H9 (cell line): Measurements from ENCODE around the gene IST1. TPM values are rescaled to one million over a fixed set of nuclear protein-coding genes. Genes with fewer than 3 reads are reported as not detected.

Experiments used
- DNase-seq: peaks from one replicate; pipeline ENCODE4 v3.0.0-alpha.2; 2017
- H2AFZ ChIP-seq: one replicate; pipeline ENCODE4 v1.6.1; 2013; ENCODE audit warnings: mild to moderate bottlenecking, low read length, control low read depth, moderate library complexity
- H2AK5ac ChIP-seq: 2 replicates; pipeline ENCODE4 v1.6.1; 2013; ENCODE audit warnings: low read length, control low read depth, mixed read lengths; ENCODE audit not compliant: insufficient read length
- H2BK120ac ChIP-seq: one replicate; pipeline ENCODE4 v1.6.1; 2013; ENCODE audit warnings: low read depth, mild to moderate bottlenecking, low read length, control low read depth, inconsistent platforms; ENCODE audit not compliant: poor library complexity, severe bottlenecking
- H2BK12ac ChIP-seq: 2 replicates; pipeline ENCODE4 v1.6.1; 2013; ENCODE audit warnings: low read length, control low read depth, mixed read lengths, low read depth; ENCODE audit not compliant: insufficient read length
- H2BK15ac ChIP-seq: 2 replicates; pipeline ENCODE4 v1.6.1; 2013; ENCODE audit warnings: low read depth, low read length, control low read depth
- H2BK20ac ChIP-seq: one replicate; pipeline ENCODE4 v1.6.1; 2013; ENCODE audit warnings: low read depth, mild to moderate bottlenecking, low read length, control low read depth, inconsistent platforms; ENCODE audit not compliant: poor library complexity, severe bottlenecking
- H2BK5ac ChIP-seq: 2 replicates; pipeline ENCODE4 v1.6.1; 2013; ENCODE audit warnings: low read length, control low read depth, mixed read lengths; ENCODE audit not compliant: insufficient read length
- H3K14ac ChIP-seq: 2 replicates; pipeline ENCODE4 v1.6.1; 2013; ENCODE audit warnings: low read length, control low read depth; ENCODE audit not compliant: insufficient read depth
- H3K18ac ChIP-seq: 2 replicates; pipeline ENCODE4 v1.6.1; 2013; ENCODE audit warnings: low read depth, mild to moderate bottlenecking, mixed read lengths, low read length, control low read depth; ENCODE audit not compliant: insufficient read length
- H3K23ac ChIP-seq: 2 replicates; pipeline ENCODE4 v1.6.1; 2013; ENCODE audit warnings: low read length, control low read depth, mixed read lengths, low read depth; ENCODE audit not compliant: insufficient read length
- H3K23me2 ChIP-seq: 2 replicates; pipeline ENCODE4 v1.6.1; 2013; ENCODE audit warnings: low read depth, mild to moderate bottlenecking, mixed read lengths, low read length, control low read depth; ENCODE audit not compliant: insufficient read length, poor library complexity, severe bottlenecking
- H3K27ac ChIP-seq: 2 replicates; pipeline ENCODE4 v1.5.1; 2013; ENCODE audit warnings: low read length, control low read depth, mixed read lengths, low read depth; ENCODE audit not compliant: insufficient read length
- H3K27me3 ChIP-seq: 2 replicates; pipeline ENCODE4 v1.6.1; 2013; ENCODE audit warnings: low read length, control low read depth, inconsistent platforms; ENCODE audit not compliant: insufficient read depth
- H3K4ac ChIP-seq: 2 replicates; pipeline ENCODE4 v1.6.1; 2013; ENCODE audit warnings: low read depth, mild to moderate bottlenecking, control low read depth, inconsistent platforms, low read length, moderate library complexity
- H3K4me1 ChIP-seq: 2 replicates; pipeline ENCODE4 v1.6.1; 2013; ENCODE audit warnings: low read length, control low read depth, inconsistent platforms; ENCODE audit not compliant: insufficient read depth
- H3K4me2 ChIP-seq: 2 replicates; pipeline ENCODE4 v1.6.1; 2013; ENCODE audit warnings: low read length, control low read depth, mixed read lengths; ENCODE audit not compliant: insufficient read length, insufficient read depth
- H3K56ac ChIP-seq: 2 replicates; pipeline ENCODE4 v1.6.1; 2013; ENCODE audit warnings: low read depth, mild to moderate bottlenecking, mixed read lengths, low read length, control low read depth; ENCODE audit not compliant: insufficient read length
- H3K79me1 ChIP-seq: 2 replicates; pipeline ENCODE4 v1.6.1; 2013; ENCODE audit warnings: low read depth, mild to moderate bottlenecking, moderate library complexity, low read length, control low read depth, inconsistent platforms; ENCODE audit not compliant: insufficient read depth, poor library complexity, severe bottlenecking
- H3K79me2 ChIP-seq: 2 replicates; pipeline ENCODE4 v1.6.1; 2013; ENCODE audit warnings: low read length, control low read depth, inconsistent platforms; ENCODE audit not compliant: insufficient read depth
- H3K9ac ChIP-seq: 2 replicates; pipeline ENCODE4 v1.6.1; 2013; ENCODE audit warnings: low read length, control low read depth, mixed read lengths; ENCODE audit not compliant: insufficient read length; ENCODE audit errors: extremely low read depth
- H3K9me3 ChIP-seq: one replicate; pipeline ENCODE4 v1.6.1; 2013; ENCODE audit warnings: low read depth, low read length, inconsistent platforms; ENCODE audit not compliant: control insufficient read depth
- H3T11ph ChIP-seq: one replicate; pipeline ENCODE4 v1.6.1; 2013; ENCODE audit warnings: mild to moderate bottlenecking, low read length, control low read depth, inconsistent platforms
- H4K20me1 ChIP-seq: one replicate; pipeline ENCODE4 v1.6.1; 2013; ENCODE audit not compliant: control insufficient read depth, insufficient read length, insufficient read depth
- H4K5ac ChIP-seq: 2 replicates; pipeline ENCODE4 v1.6.1; 2013; ENCODE audit warnings: low read depth, mild to moderate bottlenecking, mixed read lengths, low read length, control low read depth; ENCODE audit not compliant: insufficient read length
- H4K8ac ChIP-seq: replicated peaks from 2 replicates; pipeline ENCODE4 v1.6.1; 2013; ENCODE audit warnings: low read length, control low read depth, mixed read lengths, low read depth; ENCODE audit not compliant: insufficient read length
- H4K91ac ChIP-seq: 2 replicates; pipeline ENCODE4 v1.6.1; 2013; ENCODE audit warnings: low read depth, mild to moderate bottlenecking, moderate library complexity, mixed read lengths, low read length, control low read depth; ENCODE audit not compliant: insufficient read length
- H3K27ac Mint-ChIP-seq, 3 experiments: 2 replicates in 2 of 3; 3 replicates in 1 of 3; pipeline ENCODE4 v1.8.0; 2020 to 2021; ENCODE audit warnings: mixed read lengths in 3 of 3, mild to moderate bottlenecking in 1 of 3, moderate library complexity in 1 of 3
- H3K27me3 Mint-ChIP-seq: 2 replicates; pipeline ENCODE4 v1.8.0; 2021; ENCODE audit warnings: low read depth, mild to moderate bottlenecking, moderate library complexity, mixed read lengths
- H3K36me3 Mint-ChIP-seq, 3 experiments: 2 replicates in 2 of 3; 3 replicates in 1 of 3; pipeline ENCODE4 v1.8.0; 2020 to 2021; ENCODE audit warnings: low read depth in 3 of 3, mixed read lengths in 3 of 3; ENCODE audit not compliant: insufficient read depth in 1 of 3
- H3K4me1 Mint-ChIP-seq, 2 experiments: 2 replicates each; pipeline ENCODE4 v1.8.0; 2020; ENCODE audit warnings: mixed read lengths in 2 of 2
- H3K4me3 Mint-ChIP-seq, 2 experiments: 2 replicates in 1 of 2; 3 replicates in 1 of 2; pipeline ENCODE4 v1.8.0; 2020 to 2021; ENCODE audit warnings: mild to moderate bottlenecking in 2 of 2, mixed read lengths in 2 of 2, moderate library complexity in 1 of 2
- H3K9me3 Mint-ChIP-seq, 2 experiments: 2 replicates in 1 of 2; 3 replicates in 1 of 2; pipeline ENCODE4 v1.8.0; 2020; ENCODE audit warnings: mild to moderate bottlenecking in 2 of 2, mixed read lengths in 2 of 2, moderate library complexity in 1 of 2
- CTCF ChIP-seq: fragments of 200-600 bp; sonication (generic); conservative IDR thresholded peaks from 3 replicates; pipeline ENCODE4 v1.8.0; 2021; ENCODE audit warnings: antibody characterized with exemption, mild to moderate bottlenecking
- WGBS: extraction: QIAGEN DNeasy Blood & Tissue Kit; methylation state at CpG from one replicate; pipeline ENCODE4 v1.1.7; 2013; ENCODE audit warnings: missing lambda C conversion rate, low lambda C conversion rate, mixed read lengths; ENCODE audit not compliant: insufficient read length; ENCODE audit errors: extremely low coverage; 5-methylcytosine and 5-hydroxymethylcytosine counted together
- total RNA-seq: library from RNA; stranded (reverse); gene quantifications from 2 replicates; pipeline ENCODE4 v1.2.1, GENCODE V29; 2021

The IST1 gene
- total RNA-seq, 1 experiment from 2014 or later = 263 TPM

DNA sequence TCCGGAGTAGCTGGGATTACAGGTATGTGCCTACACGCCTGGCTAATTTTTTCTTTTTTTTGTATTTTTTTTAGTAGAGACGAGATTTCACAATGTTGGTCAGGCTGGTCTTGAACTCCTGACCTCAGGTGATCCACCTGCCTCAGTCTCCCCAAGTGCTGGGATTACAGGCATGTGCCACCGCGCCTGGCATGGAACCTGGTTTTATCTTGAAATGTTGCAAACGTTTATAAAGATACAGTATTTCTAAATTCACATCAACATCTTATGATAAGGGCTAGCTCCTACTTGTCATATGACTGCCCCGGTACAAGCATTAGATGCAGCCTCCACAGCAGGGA lies 1.5 kb upstream of the IST1 start:
- peak overlapping the region; percentile 93 for H3K4me2 ChIP-seq
- no peak for TF ChIP-seq CTCF

More for the DNA sequence above, 1.5 kb upstream of the IST1 start:
- H2BK5ac ChIP-seq = no peak overlapping the region
- H3K27me3 ChIP-seq = no peaks in the 10 kb centered on the region
- H3K4ac ChIP-seq = no peak overlapping the region
- H4K5ac ChIP-seq = no peak overlapping the region
- H3K4me1 Mint-ChIP-seq = peaks cover 8 to 16% of the 10 kb centered on the region in 2 experiments
- no peaks in the 10 kb centered on the region for H4K20me1 ChIP-seq
- H3K79me2 ChIP-seq = peaks cover 21% of the 10 kb centered on the region; the same call in 1 of the 2 replicates
- H2BK120ac ChIP-seq = no peak overlapping the region
- no peak overlapping the region for H4K91ac ChIP-seq
- DNase-seq = no peak
- no peak overlapping the region for H4K8ac ChIP-seq
- peaks cover 6 to 8% (median 6%) of the 10 kb centered on the region in 3 experiments; a peak in 6 of 7 replicates for H3K36me3 Mint-ChIP-seq
- no peaks in the 10 kb centered on the region for H3K79me1 ChIP-seq
- no peak overlapping the region for H2BK20ac ChIP-seq
- no peak overlapping the region for H3T11ph ChIP-seq
- peak overlapping the region; percentile 97 to 98 for H3K4me3 Mint-ChIP-seq
- no peaks in the 10 kb centered on the region for H3K4me1 ChIP-seq
- no peak overlapping the region for H3K14ac ChIP-seq
- peaks cover 7% of the 10 kb centered on the region for H3K23me2 ChIP-seq
- peaks cover 0 to 2% of the 10 kb centered on the region in 2 experiments; a peak in 1 of 5 replicates for H3K9me3 Mint-ChIP-seq
- no peak overlapping the region for H2AK5ac ChIP-seq
- no peak overlapping the region for H3K18ac ChIP-seq
- no peak overlapping the region for H3K56ac ChIP-seq
- no peak overlapping the region for H3K23ac ChIP-seq
- peak overlapping the region; percentile 89 to 99 (median 99); a peak in 6 of 7 replicates for H3K27ac Mint-ChIP-seq
- H2AFZ ChIP-seq = no peak overlapping the region
- WGBS = no CpG with 5 or more reads among the region's 7 CpGs
- H2BK15ac ChIP-seq = no peak overlapping the region
- no peaks in the 10 kb centered on the region for H3K9me3 ChIP-seq
- no peak overlapping the region for H3K9ac ChIP-seq
- H2BK12ac ChIP-seq = no peak overlapping the region
- H3K27ac ChIP-seq = no peak overlapping the region
- H3K27me3 Mint-ChIP-seq = no peaks in the 10 kb centered on the region; the same call in 1 of the 2 replicates
